PC-9 (cell line): ENCODE data around the gene NR4A1. TPM values are rescaled to one million over a fixed set of nuclear protein-coding genes. Genes with fewer than 3 reads are reported as not detected.

Source experiments
- BruUV-seq: library from RNA; stranded (reverse); fragments of 400-500 nt; replicated peaks from 2 replicates; lab custom pipeline; 2021; lab: Mats Ljungman, UMichigan
- CTCF ChIA-PET: fragments of 300-600 bp; sonication (Branson Sonifier 250); formaldehyde crosslinking; loops from one replicate; lab custom pipeline; 2022; ENCODE audit warnings: antibody characterized with exemption; lab: Charles Lee
- POLR2A ChIA-PET: fragments of 300-600 bp; sonication (Branson Sonifier 250); formaldehyde crosslinking; loops from one replicate; lab custom pipeline; 2022; ENCODE audit warnings: antibody characterized with exemption; ENCODE audit not compliant: unreplicated experiment; lab: Charles Lee
- DNase-seq, 2 experiments: peaks; one replicate each; pipeline versions ENCODE4 v3.0.0 to v3.0.0-alpha.2; 2015 to 2022; ENCODE audit warnings: mixed read lengths in 1 of 2
- H2AFZ ChIP-seq: fragments of 200-600 bp; sonication (generic); 2 replicates; pipeline ENCODE4 v1.8.1; 2017; ENCODE audit warnings: antibody characterized with exemption
- H3F3A ChIP-seq: fragments of 200-600 bp; sonication (generic); 2 replicates; pipeline ENCODE4 v1.8.1; 2017; ENCODE audit warnings: antibody characterized with exemption, mild to moderate bottlenecking, low read depth; ENCODE audit not compliant: insufficient read depth
- H3K27ac ChIP-seq: fragments of 200-600 bp; sonication (generic); 2 replicates; pipeline ENCODE4 v1.6.1; 2016; ENCODE audit warnings: mixed run types
- H3K27me3 ChIP-seq: fragments of 200-600 bp; sonication (generic); 2 replicates; pipeline ENCODE4 v1.6.1; 2016; ENCODE audit warnings: low read depth, mixed run types; ENCODE audit not compliant: insufficient read depth
- H3K36me3 ChIP-seq: fragments of 200-600 bp; sonication (generic); 2 replicates; pipeline ENCODE4 v1.6.1; 2016; ENCODE audit warnings: low read depth, mixed run types
- H3K4me1 ChIP-seq: fragments of 200-600 bp; sonication (generic); replicated peaks from 2 replicates; pipeline ENCODE4 v1.6.1; 2016; ENCODE audit warnings: mixed run types; ENCODE audit not compliant: insufficient read depth
- H3K4me2 ChIP-seq: fragments of 200-600 bp; sonication (generic); 2 replicates; pipeline ENCODE4 v1.6.1; 2017; ENCODE audit warnings: mixed run types
- H3K4me3 ChIP-seq: fragments of 200-600 bp; sonication (generic); 2 replicates; pipeline ENCODE4 v1.6.1; 2016; ENCODE audit warnings: mixed run types
- H3K79me2 ChIP-seq: fragments of 200-600 bp; sonication (generic); 2 replicates; pipeline ENCODE4 v1.6.1; 2017; ENCODE audit warnings: low read depth, mixed run types
- H3K9me2 ChIP-seq: fragments of 200-600 bp; sonication (generic); 2 replicates; pipeline ENCODE4 v1.8.1; 2017; ENCODE audit warnings: mild to moderate bottlenecking; ENCODE audit not compliant: insufficient read depth
- H3K9me3 ChIP-seq: fragments of 200-600 bp; sonication (generic); 2 replicates; pipeline ENCODE4 v1.8.1; 2016; ENCODE audit warnings: low read depth; ENCODE audit not compliant: insufficient read depth
- H4K20me1 ChIP-seq: fragments of 200-600 bp; sonication (generic); 2 replicates; pipeline ENCODE4 v1.8.1; 2017; ENCODE audit not compliant: insufficient read depth
- CTCF ChIP-seq: fragments of 200-600 bp; sonication (generic); conservative IDR thresholded peaks from 2 replicates; pipeline ENCODE4 v1.6.1; 2017; ENCODE audit warnings: mixed run types, antibody characterized with exemption, mild to moderate bottlenecking, moderate library complexity
- EZH2 ChIP-seq: fragments of 200-600 bp; sonication (generic); IDR thresholded peaks from 2 replicates; pipeline ENCODE4 v1.8.0; 2017; ENCODE audit warnings: antibody characterized with exemption, low read depth
- intact Hi-C: fragments of 100-400 bp; cut with micrococcal nuclease; formaldehyde crosslinking; loops from one replicate; pipeline ENCODE4 v1.10.0; 2022; ENCODE audit not compliant: unreplicated experiment
- total RNA-seq: library from RNA; stranded (reverse); gene quantifications from 2 replicates; pipeline ENCODE4 v1.2.3, GENCODE V29; 2021

The NR4A1 gene
- total RNA-seq, 1 experiment from 2014 or later = 6.5 TPM

- ChIA-PET POLR2A (no interaction called here), CTCF (interaction anchor here (0.9 to 2.2 kb wide), 2 partner anchors 15 to 26 kb away, joined by 3 to 18 read pairs; no protein-coding TSS in a partner anchor)
- Histone ChIP-seq H3K4me1 (0 out of 2 replicates have a peak, but pooled peaks cover 3% of the 10 kb centered on the region), H3K4me2 (no peak overlapping the region), H3K9me2 (no peaks in the 10 kb centered on the region), H3K36me3 (no peaks in the 10 kb centered on the region), H3F3A (peaks cover 5% of the 10 kb centered on the region; the same call in 1 of the 2 replicates), H3K27me3 (peaks cover 4% of the 10 kb centered on the region; the same call in 1 of the 2 replicates), H3K79me2 (no peaks in the 10 kb centered on the region), H3K27ac (no peak overlapping the region), H4K20me1 (no peaks in the 10 kb centered on the region), H3K9me3 (no peaks in the 10 kb centered on the region), H2AFZ (no peak overlapping the region), H3K4me3 (no peak overlapping the region)
- intact Hi-C loops = no loop called here
- no peak for DNase-seq
- TF ChIP-seq CTCF = no peak
- TF ChIP-seq EZH2 = no peak
- no TSS peak for BruUV-seq
Observed at GRCh38 chr12:52019113-52019770, 32.0 kb upstream of the NR4A1 start.

- TF ChIP-seq EZH2 (no peak), CTCF (peak; percentile 66)
- no peak overlapping the region for H3K4me2 ChIP-seq
- H3K9me3 ChIP-seq = no peaks in the 10 kb centered on the region
- no peak overlapping the region for H3K4me3 ChIP-seq
- H3K27ac ChIP-seq = no peak overlapping the region
- ChIA-PET CTCF (interaction anchor here (0.6 to 2.2 kb wide), 4 partner anchors 17 to 816 kb away, joined by 3 to 28 read pairs (median 12); no protein-coding TSS in a partner anchor), POLR2A (no interaction called here)
- peak in 1 of 2 experiments; percentile 31 for DNase-seq
- no TSS peak for BruUV-seq
- no peaks in the 10 kb centered on the region for H3K79me2 ChIP-seq
- H4K20me1 ChIP-seq = no peaks in the 10 kb centered on the region
- no peak overlapping the region for H2AFZ ChIP-seq
- intact Hi-C loops = loop anchor here (1.0 to 5.0 kb wide), 2 partner anchors 599 to 1943 kb away; no protein-coding TSS in a partner anchor
- H3F3A ChIP-seq = peaks cover 8% of the 10 kb centered on the region; the same call in 1 of the 2 replicates
- 0 out of 2 replicates have a peak, but pooled peaks cover 3% of the 10 kb centered on the region for H3K4me1 ChIP-seq
- H3K36me3 ChIP-seq = no peaks in the 10 kb centered on the region
- peaks cover 4% of the 10 kb centered on the region; the same call in 1 of the 2 replicates for H3K27me3 ChIP-seq
- H3K9me2 ChIP-seq = no peaks in the 10 kb centered on the region
Observed at GRCh38 chr12:52020539-52021336, 30.5 kb upstream of the NR4A1 start.

- intact Hi-C loops = loop anchor here (1.0 to 5.0 kb wide), 3 partner anchors 19 to 1946 kb away; no protein-coding TSS in a partner anchor
- Histone ChIP-seq H3K4me2 (peak overlapping the region; percentile 85), H3K9me2 (no peaks in the 10 kb centered on the region), H3F3A (peaks cover 16% of the 10 kb centered on the region; the same call in 1 of the 2 replicates), H4K20me1 (no peaks in the 10 kb centered on the region), H3K27me3 (peaks cover 4% of the 10 kb centered on the region; the same call in 1 of the 2 replicates), H3K4me3 (peak overlapping the region; percentile 71), H2AFZ (peak overlapping the region; percentile 82), H3K9me3 (no peaks in the 10 kb centered on the region), H3K4me1 (0 out of 2 replicates have a peak, but pooled peaks cover 6% of the 10 kb centered on the region), H3K27ac (no peak overlapping the region), H3K36me3 (no peaks in the 10 kb centered on the region), H3K79me2 (no peaks in the 10 kb centered on the region)
- DNase-seq = peak in 1 of 2 experiments; percentile 55
- TF ChIP-seq CTCF = no peak
- TF ChIP-seq EZH2 = no peak
- ChIA-PET POLR2A (interaction anchor here (0.7 to 0.9 kb wide), 3 partner anchors 28 to 124 kb away, joined by 3 to 7 read pairs (median 4); no protein-coding TSS in a partner anchor), CTCF (interaction anchor here (0.5 to 1.9 kb wide), 9 partner anchors 9 to 1428 kb away, joined by 3 to 25 read pairs (median 4); partner anchors contain the start of gene NR4A1)
- no TSS peak for BruUV-seq
Observed at GRCh38 chr12:52022841-52023181, 28.4 kb upstream of the NR4A1 start.
